GM19099 (cell line): ENCODE results near the gene USP38.

Source experiments
- POLR2A ChIP-seq: IDR thresholded peaks from 3 replicates; pipeline ENCODE4 v1.6.1; 2011; ENCODE audit warnings: low read depth; ENCODE audit not compliant: insufficient read length; ENCODE audit errors: extremely low read depth

Gene USP38

DNA sequence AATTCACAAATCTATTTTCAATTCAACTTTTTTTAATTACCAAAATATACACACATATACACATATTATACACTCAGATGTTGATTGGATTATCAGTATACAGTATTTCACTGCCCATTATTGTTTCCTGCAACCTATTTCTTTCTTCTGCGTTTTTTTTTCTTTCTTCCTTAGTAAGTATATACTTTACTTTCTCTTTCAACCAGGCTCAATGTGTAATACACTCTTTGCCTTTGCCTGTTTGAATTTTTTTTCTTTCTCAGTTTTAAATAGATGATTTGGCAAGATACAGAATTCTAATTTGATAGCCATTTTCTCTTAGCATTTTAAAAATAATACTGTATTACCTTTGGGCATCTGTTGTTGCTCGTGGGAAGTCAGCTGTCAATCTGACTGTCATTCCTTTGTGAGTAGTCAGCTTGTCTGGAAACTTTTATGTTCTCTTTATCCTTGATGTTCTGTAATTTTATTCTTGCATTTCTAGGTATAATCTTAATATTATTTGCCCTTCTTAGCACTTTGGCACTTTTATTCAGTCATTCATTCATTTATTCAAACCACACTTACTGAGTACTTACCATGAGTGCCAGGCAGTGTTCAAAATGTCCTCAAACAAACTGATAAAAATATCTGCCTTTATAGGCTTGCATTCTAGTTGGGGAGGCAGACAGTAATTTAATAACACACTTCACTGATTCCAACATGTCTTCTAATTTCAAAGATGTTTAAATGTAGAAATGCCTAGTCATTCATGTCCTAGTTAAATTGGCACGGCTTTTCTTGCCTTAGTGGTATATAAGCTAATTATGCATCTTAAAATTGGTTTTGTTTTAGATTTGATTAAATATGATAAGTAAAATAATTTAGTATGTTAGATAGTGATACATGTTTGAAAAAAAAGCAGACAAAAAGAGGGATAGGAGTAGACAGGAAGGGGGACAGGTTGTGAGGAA lies 3.7 kb downstream of the USP38 start:
- TF ChIP-seq POLR2A, result no peak

GRCh38 chr4:143189528-143189927 lies 4.8 kb downstream of the USP38 start:
- TF ChIP-seq POLR2A, result no peak

GRCh38 chr4:143195581-143195980 lies 10.9 kb downstream of the USP38 start:
- TF ChIP-seq POLR2A, result no peak

DNA sequence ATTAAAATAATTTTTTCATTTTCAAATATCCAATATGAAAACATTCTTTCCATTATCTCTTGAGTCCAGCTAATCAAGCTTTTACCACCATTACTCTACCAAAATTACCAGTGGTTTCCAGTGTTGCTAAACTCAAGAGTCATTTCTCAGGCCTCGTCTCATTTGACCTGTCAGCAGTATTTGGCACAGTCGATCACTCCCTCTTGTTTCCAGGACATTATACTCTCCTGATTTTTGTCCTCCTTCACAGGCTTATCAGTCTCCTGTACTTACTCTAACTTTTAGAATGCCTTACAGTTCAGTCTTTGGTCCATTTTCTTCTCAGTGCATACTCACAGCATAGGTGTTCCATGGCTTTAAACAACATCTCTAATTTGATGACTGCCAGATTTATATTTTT lies 11.6 kb downstream of the USP38 start:
- no peak for TF ChIP-seq POLR2A

DNA sequence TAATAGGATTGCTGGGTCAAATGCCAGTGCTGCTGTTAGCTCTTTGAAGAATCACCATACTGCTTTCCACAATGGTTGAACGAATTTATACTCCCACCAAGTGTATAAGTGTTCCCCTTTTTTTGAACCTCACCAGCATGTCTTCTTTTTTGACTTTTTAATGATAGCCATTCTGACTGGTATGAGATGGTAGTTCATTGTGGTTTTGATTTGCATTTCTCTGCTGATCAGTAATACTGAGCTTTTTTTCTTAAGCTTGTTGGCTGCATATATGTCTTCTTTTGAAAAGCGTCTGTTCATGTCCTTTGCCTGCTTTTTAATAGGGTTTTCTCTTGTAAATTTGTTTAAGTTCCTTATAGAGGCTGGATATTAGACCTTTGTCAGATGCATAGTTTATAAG lies 14.8 kb downstream of the USP38 start:
- no peak for TF ChIP-seq POLR2A

DNA sequence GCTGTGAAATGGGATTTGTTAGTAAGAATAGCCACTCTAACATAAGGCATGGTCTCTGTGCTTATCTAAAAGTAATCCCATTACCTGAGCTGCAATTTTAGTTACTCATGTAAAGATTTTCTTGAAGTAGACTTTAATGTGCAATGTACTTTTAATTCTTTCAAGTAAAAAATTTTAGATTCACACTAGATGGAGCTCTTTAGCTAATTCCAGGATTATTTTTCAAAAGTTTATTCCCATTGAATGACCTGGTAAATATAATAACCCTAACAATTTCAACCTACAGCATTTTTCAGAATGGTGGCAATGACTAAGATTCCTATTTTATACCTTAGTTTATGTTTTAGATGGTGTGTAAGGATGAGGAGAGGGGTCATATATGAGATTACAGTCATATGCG lies 18.1 kb downstream of the USP38 start:
- TF ChIP-seq POLR2A, result no peak

DNA sequence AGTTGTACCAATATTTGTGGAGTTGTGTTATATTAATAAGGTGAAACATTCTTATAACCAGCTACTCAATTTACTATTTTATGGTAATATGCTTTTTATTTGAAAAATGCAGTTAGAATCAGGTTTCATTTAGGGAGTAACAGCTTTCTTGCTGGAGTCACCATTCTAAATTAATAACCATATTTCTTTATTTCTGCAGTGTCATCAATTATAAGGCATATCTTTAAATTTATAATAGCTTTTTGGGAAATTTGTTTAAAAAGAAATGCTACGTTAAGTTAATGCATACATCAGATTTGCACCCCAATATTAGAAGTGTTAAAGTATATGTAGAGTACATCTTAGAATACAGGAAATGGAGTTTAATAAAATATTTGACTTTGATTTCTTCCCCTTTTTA lies 18.9 kb downstream of the USP38 start:
- no peak for TF ChIP-seq POLR2A

GRCh38 chr4:143207555-143207954 lies 22.8 kb downstream of the USP38 start:
- no peak for TF ChIP-seq POLR2A

DNA sequence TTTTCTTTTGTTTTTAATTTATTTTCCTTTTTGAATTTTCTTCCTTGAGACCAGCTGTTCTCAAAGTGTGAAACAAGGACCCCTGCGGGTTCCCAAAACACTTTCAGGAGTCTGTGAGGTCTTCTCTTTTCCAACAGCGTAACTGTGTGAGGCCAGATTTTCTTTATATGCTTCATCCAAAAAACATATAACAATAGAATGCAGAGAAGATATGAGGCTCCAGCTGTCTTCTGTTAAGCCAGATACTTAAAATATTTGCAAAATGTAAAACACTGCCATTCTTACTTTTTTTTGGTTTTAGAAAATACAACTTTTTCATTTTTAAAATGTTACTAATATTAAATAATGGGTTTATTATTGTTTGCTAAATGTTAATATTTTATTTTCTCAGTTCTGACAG lies 27.8 kb downstream of the USP38 start:
- no peak for TF ChIP-seq POLR2A

DNA sequence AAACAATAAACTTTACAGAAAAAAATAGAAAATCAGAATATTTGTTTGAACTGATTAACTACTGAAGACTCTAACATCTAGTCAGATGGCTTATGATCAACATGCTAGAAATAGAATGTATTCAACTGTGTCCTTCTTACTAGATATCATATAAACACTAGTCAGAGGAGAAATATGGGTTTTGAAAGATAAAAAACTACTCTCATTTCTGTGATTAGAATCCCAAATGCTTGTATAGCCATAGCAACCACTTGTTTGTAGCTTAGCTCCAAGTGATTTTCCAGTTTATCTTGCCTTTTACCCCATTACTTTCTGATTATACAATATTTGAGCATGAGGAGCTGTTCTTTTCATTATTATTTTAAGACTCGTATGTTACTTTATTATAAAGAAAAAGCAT lies 31.2 kb downstream of the USP38 start:
- no peak for TF ChIP-seq POLR2A

DNA sequence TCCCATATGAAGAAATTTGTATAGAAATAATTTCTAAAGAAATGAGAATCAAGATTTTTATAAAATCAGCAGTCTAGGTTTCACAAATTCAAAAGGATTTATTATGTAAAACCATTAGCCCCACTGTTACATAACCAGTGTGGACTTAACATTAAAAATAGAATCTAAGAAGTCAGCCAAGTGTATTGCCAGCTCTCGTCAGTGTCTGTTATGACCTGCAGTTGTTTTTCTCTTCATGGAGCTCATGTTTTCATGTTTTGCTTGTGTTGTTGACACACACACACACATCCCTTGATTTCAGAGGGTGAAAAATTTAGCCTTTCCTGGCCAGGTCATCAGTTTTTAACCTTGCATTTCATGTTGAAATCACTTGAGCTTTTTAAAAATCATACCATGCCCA lies 39.5 kb downstream of the USP38 start:
- TF ChIP-seq POLR2A, result no peak

GRCh38 chr4:143225167-143225566 lies 40.5 kb downstream of the USP38 start:
- TF ChIP-seq POLR2A, result no peak

GRCh38 chr4:143230683-143231082 lies 46.0 kb downstream of the USP38 start:
- no peak for TF ChIP-seq POLR2A

- no peak for TF ChIP-seq POLR2A
Measured at GRCh38 chr4:143232277-143232676, 47.6 kb downstream of the USP38 start.

- TF ChIP-seq POLR2A, result no peak
Measured at GRCh38 chr4:143234153-143234552, 49.4 kb downstream of the USP38 start.

GRCh38 chr4:143240939-143241679 lies 56.4 kb downstream of the USP38 start:
- TF ChIP-seq POLR2A, result no peak

- no peak for TF ChIP-seq POLR2A
Measured at GRCh38 chr4:143241892-143242291, 57.2 kb downstream of the USP38 start.

DNA sequence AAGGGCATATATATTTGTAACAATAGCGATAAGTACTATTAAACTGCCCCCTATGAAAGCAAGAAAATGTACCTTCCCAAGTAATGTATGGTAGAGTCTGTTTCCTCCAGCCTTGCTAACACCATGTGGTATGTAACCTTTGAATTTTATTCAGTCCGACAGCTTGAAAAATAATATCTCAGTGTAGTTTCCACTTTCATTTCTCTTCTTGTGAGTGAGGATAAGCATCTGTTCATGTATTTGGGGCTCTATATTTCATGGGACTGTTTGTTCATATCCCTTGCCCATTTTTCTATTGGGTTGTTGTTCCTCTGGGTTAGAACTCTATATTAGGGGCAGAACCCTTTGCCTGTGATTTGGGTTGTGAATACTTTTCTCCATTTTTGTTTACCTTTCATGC lies 58.3 kb downstream of the USP38 start:
- TF ChIP-seq POLR2A, result no peak
